ENCODE data around the gene HPCA.

Gene HPCA

GRCh38 chr1:32886004-32886827 lies at the start of gene HPCA:
Gene HPCA (plus strand): TSS chr1:32886491. CDS start chr1:32888899, 2,408 bp downstream.
- TF ChIP-seq CTCF (IDR thresholded peaks at IDR 0.05; ENCODE audit: control insufficient read depth, extremely low read depth, insufficient read depth) = peak; percentile 74
- no peak for DNase-seq (ENCODE audit: low read depth)
- H3K4me3 ChIP-seq (ENCODE audit: low read depth, low read length) = no peak within 1 kb of the TSS

GRCh38 chr1:32848354-32849063 lies 37.8 kb upstream of the HPCA start:
- no peak for TF ChIP-seq CTCF (IDR thresholded peaks at IDR 0.05; ENCODE audit: control insufficient read depth, extremely low read depth, insufficient read depth)
- no peak overlapping the region for H3K4me3 ChIP-seq (ENCODE audit: low read depth, low read length)
- DNase-seq (ENCODE audit: low read depth) = no peak

GRCh38 chr1:32855861-32856617 lies 30.3 kb upstream of the HPCA start:
- no peak for DNase-seq (ENCODE audit: low read depth)
- no peak for TF ChIP-seq CTCF (IDR thresholded peaks at IDR 0.05; ENCODE audit: control insufficient read depth, extremely low read depth, insufficient read depth)
- no peak overlapping the region for H3K4me3 ChIP-seq (ENCODE audit: low read depth, low read length)

DNA sequence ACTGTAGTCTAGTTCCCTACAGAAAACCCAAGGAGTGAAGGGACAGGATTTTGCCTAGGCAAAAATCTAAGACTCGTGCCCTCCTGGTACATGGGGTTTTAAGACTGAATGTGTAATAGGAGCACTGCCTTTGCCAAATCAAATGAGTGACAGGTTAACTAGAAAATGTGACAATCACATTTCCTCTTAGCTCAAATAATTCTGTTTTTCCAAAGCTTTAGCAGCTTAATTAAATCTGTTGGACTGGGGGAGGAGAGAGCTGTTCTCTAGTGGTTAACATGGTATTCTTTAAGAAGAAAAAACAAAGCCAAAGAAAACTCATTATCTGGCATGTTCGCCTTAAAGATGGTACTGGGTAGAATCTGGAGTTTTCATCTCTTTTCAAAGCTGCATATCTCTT lies 28.2 kb upstream of the HPCA start:
- TF ChIP-seq CTCF (IDR thresholded peaks at IDR 0.05; ENCODE audit: control insufficient read depth, extremely low read depth, insufficient read depth) = no peak
- no peak overlapping the region for H3K4me3 ChIP-seq (ENCODE audit: low read depth, low read length)
- no peak for DNase-seq (ENCODE audit: low read depth)

GRCh38 chr1:32858791-32859190 lies 27.5 kb upstream of the HPCA start:
- no peak for TF ChIP-seq CTCF (IDR thresholded peaks at IDR 0.05; ENCODE audit: control insufficient read depth, extremely low read depth, insufficient read depth)
- no peak for DNase-seq (ENCODE audit: low read depth)
- no peak overlapping the region for H3K4me3 ChIP-seq (ENCODE audit: low read depth, low read length)

DNA sequence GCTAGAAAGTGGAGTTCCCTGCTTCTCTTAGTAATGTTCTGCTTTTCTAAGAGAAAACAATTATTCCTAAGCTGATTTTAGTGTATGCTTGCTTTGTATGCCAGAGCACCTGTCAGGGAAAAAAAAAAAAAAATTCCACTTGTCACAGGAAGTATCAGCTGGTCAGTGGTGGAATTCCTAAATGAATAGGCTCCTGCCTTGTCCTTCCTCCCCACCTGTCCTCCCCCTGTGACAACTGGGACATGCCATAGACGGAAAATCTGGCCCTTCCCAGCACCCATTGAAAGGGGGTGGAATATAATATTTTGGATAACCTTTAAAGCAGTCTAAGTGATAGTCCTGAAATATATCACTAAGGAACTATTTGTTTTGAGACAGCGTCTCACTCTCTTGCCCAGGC lies 26.4 kb upstream of the HPCA start:
- TF ChIP-seq CTCF (IDR thresholded peaks at IDR 0.05; ENCODE audit: control insufficient read depth, extremely low read depth, insufficient read depth) = no peak
- no peak for DNase-seq (ENCODE audit: low read depth)

More for the DNA sequence above, 26.4 kb upstream of the HPCA start:
- no peak overlapping the region for H3K4me3 ChIP-seq (ENCODE audit: low read depth, low read length)

Data from LNCaP clone FGC (cell line).